GM23338 (cell line): Measurements from ENCODE around the gene CACNA1D. TPM values are rescaled to one million over a fixed set of nuclear protein-coding genes. Genes with fewer than 3 reads are reported as not detected.

Experiments
- ATAC-seq: fragments of 200-7000 bp; cut with Tn5 transposase; 3 replicates; pipeline ENCODE4 v1.9.1; 2020
- DNase-seq: peaks from one replicate; pipeline ENCODE4 v3.0.0-alpha.2; 2015; ENCODE audit warnings: low spot score
- H2AFZ ChIP-seq: fragments of 200-600 bp; sonication (generic); 2 replicates; pipeline ENCODE4 v1.8.0; 2016; ENCODE audit warnings: antibody characterized with exemption, mild to moderate bottlenecking, moderate library complexity
- H3F3A ChIP-seq: fragments of 200-600 bp; sonication (generic); replicated peaks from 2 replicates; pipeline ENCODE4 v1.8.0; 2017; ENCODE audit warnings: antibody characterized with exemption, mixed run types, low read depth
- H3K27ac ChIP-seq: fragments of 200-600 bp; sonication (generic); 2 replicates; pipeline ENCODE4 v1.6.1; 2016; ENCODE audit warnings: low read depth
- H3K27me3 ChIP-seq: fragments of 200-600 bp; sonication (generic); 2 replicates; pipeline ENCODE4 v1.8.0; 2016; ENCODE audit warnings: mild to moderate bottlenecking, mixed run types, moderate library complexity; ENCODE audit not compliant: insufficient read depth
- H3K36me3 ChIP-seq: fragments of 200-600 bp; sonication (generic); 2 replicates; pipeline ENCODE4 v1.8.0; 2016; ENCODE audit warnings: mild to moderate bottlenecking; ENCODE audit not compliant: insufficient read depth
- H3K4me1 ChIP-seq: fragments of 200-600 bp; sonication (generic); 2 replicates; pipeline ENCODE4 v1.8.0; 2016; ENCODE audit warnings: mild to moderate bottlenecking, moderate library complexity; ENCODE audit not compliant: insufficient read depth
- H3K4me2 ChIP-seq: fragments of 200-600 bp; sonication (generic); 2 replicates; pipeline ENCODE4 v1.7.1; 2017; ENCODE audit warnings: mixed run types
- H3K4me3 ChIP-seq: fragments of 200-600 bp; sonication (generic); 2 replicates; pipeline ENCODE4 v1.6.1; 2016; ENCODE audit warnings: mixed run types
- H3K79me2 ChIP-seq: fragments of 200-600 bp; sonication (generic); replicated peaks from 2 replicates; pipeline ENCODE4 v1.8.0; 2017; ENCODE audit warnings: mild to moderate bottlenecking; ENCODE audit not compliant: insufficient read depth
- H3K9me2 ChIP-seq: fragments of 200-600 bp; sonication (generic); 2 replicates; pipeline ENCODE4 v1.8.0; 2017; ENCODE audit not compliant: insufficient read depth
- H4K20me1 ChIP-seq: fragments of 200-600 bp; sonication (generic); replicated peaks from 2 replicates; pipeline ENCODE4 v1.8.0; 2017; ENCODE audit warnings: mild to moderate bottlenecking; ENCODE audit not compliant: insufficient read depth
- H3K27ac Mint-ChIP-seq: 2 replicates; pipeline ENCODE4 v1.8.0; 2020; ENCODE audit warnings: inconsistent platforms, mild to moderate bottlenecking, moderate library complexity, mixed read lengths
- H3K27me3 Mint-ChIP-seq: 3 replicates; pipeline ENCODE4 v1.8.0; 2022; ENCODE audit warnings: low read depth, mild to moderate bottlenecking, moderate library complexity, mixed read lengths, inconsistent platforms; ENCODE audit not compliant: insufficient read depth, poor library complexity
- H3K36me3 Mint-ChIP-seq: 3 replicates; pipeline ENCODE4 v1.8.0; 2021; ENCODE audit warnings: low read depth, mild to moderate bottlenecking, inconsistent platforms, moderate library complexity, mixed read lengths
- H3K4me1 Mint-ChIP-seq: 3 replicates; pipeline ENCODE4 v1.8.0; 2020; ENCODE audit warnings: mild to moderate bottlenecking, inconsistent platforms, mixed read lengths
- H3K4me3 Mint-ChIP-seq: 3 replicates; pipeline ENCODE4 v1.8.0; 2021; ENCODE audit warnings: moderate library complexity, mild to moderate bottlenecking, inconsistent platforms, mixed read lengths
- H3K9me3 Mint-ChIP-seq: 3 replicates; pipeline ENCODE4 v1.8.0; 2020; ENCODE audit warnings: moderate library complexity, mild to moderate bottlenecking, inconsistent platforms, mixed read lengths
- CREB1 ChIP-seq: fragments of 250-450 bp; sonication (Bioruptor Pico); IDR thresholded peaks from 2 replicates; pipeline ENCODE4 v1.5.0; 2020; ENCODE audit warnings: low read depth, mild to moderate bottlenecking, moderate library complexity
- EZH2 ChIP-seq: fragments of 200-600 bp; sonication (generic); IDR thresholded peaks from one replicate; pipeline ENCODE4 v1.8.0; 2017; ENCODE audit warnings: antibody characterized with exemption, mild to moderate bottlenecking, low read depth; ENCODE audit not compliant: unreplicated experiment
- POLR2AphosphoS5 ChIP-seq: IDR thresholded peaks from 2 replicates; pipeline ENCODE4 v1.6.1; 2016; ENCODE audit warnings: antibody characterized with exemption, low read depth
- ZNF114 ChIP-seq: fragments of 250-450 bp; sonication (Bioruptor Pico); IDR thresholded peaks from 2 replicates; pipeline ENCODE4 v1.5.0; 2020; ENCODE audit warnings: mild to moderate bottlenecking, moderate library complexity
- ZNF331 ChIP-seq: fragments of 250-450 bp; sonication (Bioruptor Pico); IDR thresholded peaks from 2 replicates; pipeline ENCODE4 v1.5.0; 2020; ENCODE audit warnings: low read depth, mild to moderate bottlenecking, moderate library complexity
- ZNF462 ChIP-seq: fragments of 250-450 bp; sonication (Bioruptor Pico); IDR thresholded peaks from 2 replicates; pipeline ENCODE4 v1.5.0; 2020; ENCODE audit warnings: mild to moderate bottlenecking, moderate library complexity
- polyA plus RNA-seq: library from polyadenylated mRNA; unstranded; fragments of >200 nt; fragmentation: Nextera tagmentation; extraction: Ambion mirVana; gene quantifications from 2 replicates; pipeline ENCODE4 v1.2.1, GENCODE V29; 2016
- total RNA-seq: library from RNA; depleted of rRNA; stranded (reverse); fragments of >200 nt; shearing (Covaris generic); gene quantifications from 2 replicates; pipeline ENCODE4 v1.2.3, GENCODE V29; 2014

Gene CACNA1D
- total and polyA plus RNA-seq, 2 experiments from 2014 or later: 1.7 to 1.8 TPM

- TF ChIP-seq ZNF114 (no peak), POLR2AphosphoS5 (no peak), ZNF462 (CRISPR knock-in tag) (no peak), CREB1 (CRISPR knock-in tag) (no peak), ZNF331 (CRISPR knock-in tag) (no peak)
These were observed 85.2 kb downstream of the CACNA1D start (continued) for GRCh38 chr3:53579636-53580035.

GRCh38 chr3:53581671-53582070 is 87.3 kb downstream of the CACNA1D start:
- H3K79me2 ChIP-seq: no peaks in the 10 kb centered on the region
- H4K20me1 ChIP-seq: no peaks in the 10 kb centered on the region
- Mint-ChIP-seq H3K27me3 (peaks cover 8% of the 10 kb centered on the region), H3K9me3 (no peaks in the 10 kb centered on the region), H3K4me3 (no peak overlapping the region), H3K27ac (no peak overlapping the region), H3K36me3 (no peaks in the 10 kb centered on the region), H3K4me1 (peaks cover 23% of the 10 kb centered on the region)
- H3K36me3 ChIP-seq: no peaks in the 10 kb centered on the region
- DNase-seq (no peak), ATAC-seq (no peak)
- no peak overlapping the region for H3K4me2 ChIP-seq
- no peaks in the 10 kb centered on the region for H3F3A ChIP-seq
- 0 out of 2 replicates have a peak, but pooled peaks cover 3% of the 10 kb centered on the region for H3K9me2 ChIP-seq
- no peak overlapping the region for H3K4me3 ChIP-seq
- H3K27ac ChIP-seq: no peak overlapping the region
- no peaks in the 10 kb centered on the region for H3K27me3 ChIP-seq
- H2AFZ ChIP-seq: no peak overlapping the region
- no peaks in the 10 kb centered on the region for H3K4me1 ChIP-seq
- TF ChIP-seq ZNF462 (CRISPR knock-in tag) (no peak), EZH2 (no peak)
